ENCODE results near the gene ZNF846.
A peak's percentile ranks its signal among the peaks of the same experiment; 100 is the strongest.
"Not testable (repeated sequence)": the region's sequence is repeated elsewhere in the genome, so short reads cannot be mapped to it uniquely, and the experiment has no call there.

Gene ZNF846

DNA sequence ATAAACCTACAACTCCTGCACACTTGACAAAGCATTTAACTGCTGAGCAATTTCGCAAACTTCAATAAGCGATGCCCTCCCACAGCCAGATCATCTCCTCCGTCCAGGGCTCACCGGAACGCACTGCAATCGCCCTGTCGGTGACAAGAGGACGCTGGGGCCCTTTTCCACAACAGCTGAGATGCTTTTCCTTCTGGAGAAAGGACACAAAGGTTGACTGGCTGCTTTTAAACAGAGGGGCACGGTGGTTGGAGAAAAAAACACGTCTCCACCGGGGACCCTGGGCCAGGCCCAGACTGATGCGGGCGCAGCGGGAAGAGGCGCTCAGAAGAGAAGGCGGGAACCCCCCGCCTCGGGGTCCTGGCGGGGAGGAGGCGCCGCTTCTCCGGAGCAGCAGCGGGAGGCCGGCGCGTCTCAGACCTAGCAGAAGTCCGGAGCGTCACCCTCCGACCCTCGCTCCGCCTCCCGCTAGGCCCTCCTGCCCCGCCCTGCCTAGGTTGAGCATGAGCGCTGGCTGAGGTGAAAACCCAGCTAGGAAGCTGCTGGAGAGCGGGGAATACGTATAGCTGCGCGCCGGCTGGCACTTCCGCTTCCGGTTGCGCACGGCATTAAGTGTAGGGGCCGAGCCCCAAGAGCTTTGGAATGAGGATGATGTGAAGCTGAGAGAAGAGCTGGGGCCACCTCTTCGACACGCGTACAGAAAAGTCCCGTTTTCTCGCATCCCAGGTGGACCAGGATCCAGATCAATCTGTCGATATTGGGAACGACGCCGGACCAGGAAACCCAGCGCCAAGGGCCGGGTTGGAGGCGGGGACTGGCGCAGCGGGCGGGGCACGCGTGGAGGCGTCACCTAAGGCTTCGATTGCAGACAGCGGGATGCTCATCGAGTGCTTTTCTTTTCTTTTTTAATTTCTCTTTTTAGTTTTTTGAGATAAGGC lies at the start of gene ZNF846:
ZNF846 (minus strand) TSS at position 564 of the 938 bp plus-strand sequence. CDS start 3,788 bp downstream, outside the sequence.
- peak; percentile 96 for DNase-seq

- no peak for DNase-seq
Measured at GRCh38 chr19:9818175-9818733, 49.7 kb upstream of the ZNF846 start.

DNA sequence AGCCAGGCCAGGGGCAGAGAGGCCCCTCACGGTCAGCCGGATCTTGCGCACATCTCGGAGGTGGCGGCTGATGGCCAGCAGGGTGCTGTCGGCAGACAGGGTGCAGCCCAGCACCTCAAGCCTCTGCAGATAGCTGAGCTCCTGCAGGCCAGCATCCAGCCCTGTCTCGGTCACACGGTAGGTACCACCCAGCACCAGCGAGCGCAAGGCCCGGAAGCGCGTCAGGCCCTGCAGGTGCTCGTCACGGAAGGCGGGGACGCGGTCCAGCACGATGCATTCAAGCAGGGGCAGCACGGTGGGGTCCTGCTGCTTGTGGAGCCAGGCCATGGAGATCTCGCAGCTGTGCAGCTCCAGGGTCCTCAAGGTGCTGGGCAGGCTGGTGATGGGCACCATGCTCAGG lies 42.6 kb upstream of the ZNF846 start:
- no peak for DNase-seq

GRCh38 chr19:9808855-9809824 lies 40.6 kb upstream of the ZNF846 start:
- DNase-seq: no peak

- no peak for DNase-seq
Measured at GRCh38 chr19:9806803-9807202, 38.3 kb upstream of the ZNF846 start.

DNA sequence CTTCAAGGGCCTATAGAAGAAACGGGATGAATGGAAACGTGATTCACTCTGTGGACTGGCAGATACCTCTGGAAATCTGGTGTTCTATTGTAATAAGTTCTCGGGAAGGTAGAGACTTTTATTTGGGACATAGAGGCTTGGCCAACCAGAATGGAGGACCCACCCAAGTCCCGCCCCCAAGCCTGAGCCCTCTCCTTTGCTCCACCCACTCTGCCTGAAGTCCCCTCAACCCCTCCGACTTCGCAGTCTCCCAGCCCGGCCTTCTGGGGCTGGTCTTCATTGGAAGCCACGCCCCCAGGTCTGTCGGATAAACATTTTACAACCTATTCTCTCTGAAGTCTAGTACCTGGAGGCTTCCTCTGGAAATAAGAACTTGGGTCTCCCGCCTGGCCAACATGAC lies 33.4 kb upstream of the ZNF846 start:
- no peak for DNase-seq

GRCh38 chr19:9799162-9799561 lies 30.6 kb upstream of the ZNF846 start:
- DNase-seq: no peak

- DNase-seq: no peak
Measured at GRCh38 chr19:9797871-9798270, 29.3 kb upstream of the ZNF846 start.

DNA sequence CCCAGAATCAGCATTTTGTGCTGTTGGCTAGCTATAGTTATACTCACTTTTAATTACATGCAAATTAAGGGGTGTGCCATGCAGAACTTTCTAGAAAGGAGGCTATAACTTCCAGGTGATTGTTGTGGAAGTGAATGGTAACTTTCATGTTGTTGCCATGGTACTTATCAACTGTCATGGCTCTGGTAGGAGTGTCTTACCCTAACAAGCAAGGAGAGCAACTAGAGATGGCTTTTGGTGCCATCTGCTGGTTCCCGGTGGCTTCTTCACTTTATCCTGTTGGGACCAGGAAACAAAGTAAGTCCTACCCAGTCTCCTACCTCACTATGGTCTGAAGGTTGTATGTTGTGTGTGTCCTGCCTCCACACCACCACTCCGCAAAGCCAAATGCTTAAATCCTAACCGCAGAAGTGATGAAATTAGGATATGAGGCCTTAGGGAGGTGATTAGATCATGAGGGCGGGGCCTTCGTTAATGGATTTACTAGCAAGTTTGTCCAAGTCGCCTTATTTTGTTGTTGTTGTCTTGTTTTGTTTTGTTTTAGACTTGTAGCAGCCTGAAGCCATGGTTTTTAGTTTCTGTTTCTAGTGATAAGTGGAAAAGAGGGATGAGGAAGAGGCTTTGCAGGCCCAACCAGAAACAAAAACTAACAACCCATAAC lies 27.7 kb upstream of the ZNF846 start:
- DNase-seq: peak; percentile 80

- no peak for DNase-seq
Measured at GRCh38 chr19:9793071-9793591, 24.6 kb upstream of the ZNF846 start.

GRCh38 chr19:9792206-9793070 lies 23.9 kb upstream of the ZNF846 start:
- DNase-seq: peak; percentile 20

GRCh38 chr19:9791552-9792205 lies 23.1 kb upstream of the ZNF846 start:
- peak; percentile 72 for DNase-seq

DNA sequence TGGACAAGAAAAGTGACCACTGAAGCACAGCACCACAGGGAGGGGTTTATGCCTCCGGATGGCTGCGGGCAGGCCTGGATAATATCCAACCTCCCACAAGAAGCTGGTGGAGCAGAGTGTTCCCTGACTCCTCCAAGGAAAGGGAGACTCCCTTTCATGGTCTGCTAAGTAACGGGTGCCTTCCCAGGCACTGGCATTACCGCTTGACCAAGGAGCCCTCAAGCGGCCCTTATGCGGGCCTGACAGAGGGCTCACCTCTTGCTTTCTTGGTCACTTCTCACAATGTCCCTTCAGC lies 22.5 kb upstream of the ZNF846 start:
- not testable (repeated sequence) for DNase-seq

- peak; percentile 41 for DNase-seq
Measured at GRCh38 chr19:9789579-9789978, 21.0 kb upstream of the ZNF846 start.

GRCh38 chr19:9789066-9789465 lies 20.5 kb upstream of the ZNF846 start:
- DNase-seq: no peak

DNA sequence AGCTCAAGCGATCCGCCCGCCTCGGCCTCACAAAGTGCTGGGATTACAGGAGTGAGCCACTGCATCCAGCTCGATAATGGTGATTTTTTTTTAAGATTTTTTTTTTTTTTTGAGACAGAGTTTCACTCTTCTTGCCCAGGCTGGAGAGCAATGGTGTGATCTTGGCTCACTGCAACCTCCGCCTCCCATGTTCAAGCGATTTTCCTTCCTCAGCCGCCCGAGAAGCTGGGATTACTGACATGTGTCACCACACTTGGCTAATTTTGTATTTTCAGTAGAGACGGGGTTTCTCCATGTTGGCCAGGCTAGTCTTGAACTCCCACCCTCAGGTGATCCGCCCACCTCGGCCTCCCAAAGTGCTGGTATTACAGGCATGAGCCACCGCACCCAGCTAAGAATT lies 20.1 kb upstream of the ZNF846 start:
- not testable (repeated sequence) for DNase-seq

DNA sequence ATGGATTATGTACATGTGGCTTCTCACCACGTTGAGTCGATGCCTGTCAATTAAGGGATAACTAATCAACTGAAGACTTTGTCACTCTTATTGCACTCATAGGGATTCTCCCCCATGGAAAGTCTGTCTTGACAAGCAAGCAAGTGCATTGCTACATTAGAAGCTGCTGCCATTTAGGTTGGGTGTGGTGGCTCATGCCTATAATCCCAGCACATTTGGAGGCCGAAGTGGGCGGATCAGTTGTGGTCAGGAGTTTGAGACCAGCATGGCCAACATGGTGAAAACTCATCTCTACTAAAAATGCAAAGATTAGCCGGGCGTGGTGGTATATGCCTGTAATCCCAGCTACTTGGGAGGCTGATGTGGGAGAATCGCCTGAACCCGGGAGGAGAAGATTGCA lies 18.3 kb upstream of the ZNF846 start:
- DNase-seq: no peak

- DNase-seq: no peak
Measured at GRCh38 chr19:9786342-9786741, 17.8 kb upstream of the ZNF846 start.

GRCh38 chr19:9785367-9786331 lies 17.1 kb upstream of the ZNF846 start:
- DNase-seq: no peak

DNA sequence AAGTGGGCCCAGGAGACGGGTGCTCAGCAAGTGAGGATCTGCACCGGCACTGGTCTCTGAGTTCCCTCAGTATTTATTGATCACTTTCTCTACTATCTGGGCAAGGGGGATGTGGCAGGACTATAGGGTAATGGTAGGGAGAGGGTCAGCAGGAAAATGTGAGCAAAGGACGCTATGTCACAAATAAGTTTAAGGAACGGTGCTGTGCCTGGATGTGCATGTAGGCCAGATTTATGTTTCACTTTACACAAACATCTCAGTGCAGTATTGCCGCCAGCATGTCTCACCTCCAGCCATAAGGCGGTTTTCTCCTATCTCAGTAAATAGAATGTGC lies 15.6 kb upstream of the ZNF846 start:
- DNase-seq: not testable (repeated sequence)
